ENCODE results near the gene EHMT1.

DNA sequence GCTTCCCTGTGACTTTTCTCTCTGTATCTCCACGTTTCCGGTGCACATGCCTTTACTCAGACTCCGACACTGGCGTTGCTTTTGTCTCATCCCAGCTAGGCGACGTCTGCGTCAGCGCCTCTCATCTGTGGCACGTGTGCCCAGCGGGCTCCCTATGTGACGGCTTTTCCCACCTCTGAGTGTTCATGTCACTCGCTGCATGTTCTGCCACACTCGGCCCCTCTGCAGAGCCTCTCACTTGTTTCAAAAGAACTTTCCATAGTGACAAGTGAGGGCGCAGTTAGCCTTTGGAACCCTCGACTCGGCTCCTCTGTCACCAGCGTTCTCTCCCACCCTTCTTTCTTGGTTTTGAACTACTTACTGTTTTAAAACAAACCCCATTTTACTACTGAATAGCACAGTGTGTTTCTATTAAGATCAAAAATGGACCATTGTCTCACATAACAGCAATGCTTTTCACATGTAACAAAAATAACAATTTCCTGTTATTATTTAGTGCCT is 145.4 kb downstream of the EHMT1 start:
- no peak for TF ChIP-seq ZFP36 (IDR thresholded peaks at IDR 0.05; ENCODE audit: borderline replicate concordance, partially characterized antibody)
- TF ChIP-seq, protein P1, sequence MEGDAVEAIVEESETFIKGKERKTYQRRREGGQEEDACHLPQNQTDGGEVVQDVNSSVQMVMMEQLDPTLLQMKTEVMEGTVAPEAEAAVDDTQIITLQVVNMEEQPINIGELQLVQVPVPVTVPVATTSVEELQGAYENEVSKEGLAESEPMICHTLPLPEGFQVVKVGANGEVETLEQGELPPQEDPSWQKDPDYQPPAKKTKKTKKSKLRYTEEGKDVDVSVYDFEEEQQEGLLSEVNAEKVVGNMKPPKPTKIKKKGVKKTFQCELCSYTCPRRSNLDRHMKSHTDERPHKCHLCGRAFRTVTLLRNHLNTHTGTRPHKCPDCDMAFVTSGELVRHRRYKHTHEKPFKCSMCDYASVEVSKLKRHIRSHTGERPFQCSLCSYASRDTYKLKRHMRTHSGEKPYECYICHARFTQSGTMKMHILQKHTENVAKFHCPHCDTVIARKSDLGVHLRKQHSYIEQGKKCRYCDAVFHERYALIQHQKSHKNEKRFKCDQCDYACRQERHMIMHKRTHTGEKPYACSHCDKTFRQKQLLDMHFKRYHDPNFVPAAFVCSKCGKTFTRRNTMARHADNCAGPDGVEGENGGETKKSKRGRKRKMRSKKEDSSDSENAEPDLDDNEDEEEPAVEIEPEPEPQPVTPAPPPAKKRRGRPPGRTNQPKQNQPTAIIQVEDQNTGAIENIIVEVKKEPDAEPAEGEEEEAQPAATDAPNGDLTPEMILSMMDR (IDR thresholded peaks at IDR 0.05): no peak
- no peak for TF ChIP-seq ZC3H11A (IDR thresholded peaks at IDR 0.05)
- no peak for TF ChIP-seq HDAC2 (IDR thresholded peaks at IDR 0.05)
- TF ChIP-seq EP300 (IDR thresholded peaks at IDR 0.05): no peak

Data from A549 (cell line).